Calu3 (cell line): ENCODE results near the gene NPTX1. TPM values are rescaled to one million over a fixed set of nuclear protein-coding genes. Genes with fewer than 3 reads are reported as not detected.

ENCODE experiments used
- BruUV-seq: library from RNA; stranded (reverse); fragments of 400-500 nt; replicated peaks from 2 replicates; lab custom pipeline; 2021; lab: Mats Ljungman, UMichigan
- CTCF ChIA-PET: fragments of 300-600 bp; sonication (Branson Sonifier 250); formaldehyde crosslinking; loops from one replicate; lab custom pipeline; 2022; ENCODE audit warnings: antibody characterized with exemption; lab: Charles Lee
- DNase-seq: peaks from one replicate; pipeline ENCODE4 v3.0.0; 2022
- H3K27ac Mint-ChIP-seq: one replicate; pipeline ENCODE4 v1.8.0; 2022; ENCODE audit warnings: mixed read lengths; ENCODE audit not compliant: unreplicated experiment
- H3K27me3 Mint-ChIP-seq: one replicate; pipeline ENCODE4 v1.8.0; 2022; ENCODE audit warnings: mixed read lengths; ENCODE audit not compliant: unreplicated experiment
- H3K36me3 Mint-ChIP-seq: one replicate; pipeline ENCODE4 v1.8.0; 2022; ENCODE audit warnings: mild to moderate bottlenecking, moderate library complexity, mixed read lengths; ENCODE audit not compliant: insufficient read depth, unreplicated experiment
- H3K4me1 Mint-ChIP-seq: one replicate; pipeline ENCODE4 v1.8.0; 2022; ENCODE audit warnings: mild to moderate bottlenecking, low read depth, mixed read lengths; ENCODE audit not compliant: unreplicated experiment
- H3K4me3 Mint-ChIP-seq: one replicate; pipeline ENCODE4 v1.8.0; 2022; ENCODE audit warnings: mild to moderate bottlenecking, low read depth, moderate library complexity, mixed read lengths; ENCODE audit not compliant: unreplicated experiment
- H3K9me3 Mint-ChIP-seq: one replicate; pipeline ENCODE4 v1.8.0; 2022; ENCODE audit warnings: low read depth, mixed read lengths; ENCODE audit not compliant: unreplicated experiment
- CTCF ChIP-seq: fragments of 200-600 bp; IDR thresholded peaks from one replicate; pipeline ENCODE4 v1.8.0; 2022; ENCODE audit warnings: antibody characterized with exemption; ENCODE audit not compliant: unreplicated experiment
- intact Hi-C: fragments of 100-400 bp; cut with micrococcal nuclease; formaldehyde crosslinking; loops from one replicate; pipeline ENCODE4 v1.10.0; 2022; ENCODE audit not compliant: unreplicated experiment
- total RNA-seq: library from RNA; stranded (reverse); gene quantifications from 2 replicates; pipeline ENCODE4 v1.2.3, GENCODE V29; 2022

The NPTX1 gene
- total RNA-seq, 1 experiment from 2014 or later: 0.21 TPM

GRCh38 chr17:80476877-80477646 lies 655 bp upstream of the NPTX1 start:
- DNase-seq: no peak
- H3K27ac Mint-ChIP-seq: no peak overlapping the region
- BruUV-seq: no TSS peak
- no peak overlapping the region for H3K4me3 Mint-ChIP-seq
- H3K4me1 Mint-ChIP-seq: peaks cover 23% of the 10 kb centered on the region
- H3K9me3 Mint-ChIP-seq: no peaks in the 10 kb centered on the region
- H3K27me3 Mint-ChIP-seq: peaks cover 74% of the 10 kb centered on the region
- H3K36me3 Mint-ChIP-seq: peaks cover 6% of the 10 kb centered on the region
- intact Hi-C loops: no loop called here
- CTCF ChIA-PET: no interaction called here
- TF ChIP-seq CTCF: no peak

GRCh38 chr17:80474961-80475909 lies 1.2 kb downstream of the NPTX1 start:
- intact Hi-C loops: no loop called here
- no TSS peak for BruUV-seq
- CTCF ChIA-PET: interaction anchor here (1.0 kb wide), 1 partner anchor 11 kb away, joined by 3 read pairs; no protein-coding TSS in a partner anchor
- Mint-ChIP-seq H3K27me3 (peaks cover 74% of the 10 kb centered on the region), H3K36me3 (peaks cover 6% of the 10 kb centered on the region), H3K4me3 (peak overlapping the region; percentile 55), H3K9me3 (no peaks in the 10 kb centered on the region), H3K4me1 (peaks cover 9% of the 10 kb centered on the region), H3K27ac (no peak overlapping the region)
- no peak for DNase-seq
- no peak for TF ChIP-seq CTCF

GRCh38 chr17:80474231-80474960 lies 2.0 kb downstream of the NPTX1 start:
- CTCF ChIA-PET: no interaction called here
- DNase-seq: no peak
- H3K27me3 Mint-ChIP-seq: peaks cover 74% of the 10 kb centered on the region
- intact Hi-C loops: no loop called here
- no peaks in the 10 kb centered on the region for H3K9me3 Mint-ChIP-seq
- peaks cover 9% of the 10 kb centered on the region for H3K4me1 Mint-ChIP-seq
- TF ChIP-seq CTCF: no peak
- BruUV-seq: no TSS peak
- H3K27ac Mint-ChIP-seq: no peak overlapping the region
- peaks cover 6% of the 10 kb centered on the region for H3K36me3 Mint-ChIP-seq
- H3K4me3 Mint-ChIP-seq: peak overlapping the region; percentile 55

GRCh38 chr17:80473701-80474100 lies 2.7 kb downstream of the NPTX1 start:
- no peaks in the 10 kb centered on the region for H3K9me3 Mint-ChIP-seq
- H3K27ac Mint-ChIP-seq: no peak overlapping the region
- peaks cover 6% of the 10 kb centered on the region for H3K36me3 Mint-ChIP-seq
- no peak for TF ChIP-seq CTCF
- intact Hi-C loops: no loop called here
- peaks cover 9% of the 10 kb centered on the region for H3K4me1 Mint-ChIP-seq
- CTCF ChIA-PET: interaction anchor here (0.6 kb wide), 1 partner anchor 101 kb away, joined by 6 read pairs; no protein-coding TSS in a partner anchor
- no peak for DNase-seq
- no TSS peak for BruUV-seq
- H3K27me3 Mint-ChIP-seq: peaks cover 74% of the 10 kb centered on the region
- H3K4me3 Mint-ChIP-seq: no peak overlapping the region
